RCC 7860 (cell line): Measurements from ENCODE around the gene TRPM6.
A peak's percentile ranks its signal among the peaks of the same experiment; 100 is the strongest.
"Not testable (repeated sequence)": the region's sequence is repeated elsewhere in the genome, so short reads cannot be mapped to it uniquely, and the experiment has no call there.

Source experiments
- DNase-seq: peaks from one replicate; pipeline ENCODE4 v3.0.0-alpha.2; 2015; ENCODE audit warnings: low spot score
- FAIRE-seq: peaks from 2 replicates; lab custom pipeline; 2012; peaks lifted over from hg19 to GRCh38; lab: Jason Lieb, UNC

Gene TRPM6

DNA sequence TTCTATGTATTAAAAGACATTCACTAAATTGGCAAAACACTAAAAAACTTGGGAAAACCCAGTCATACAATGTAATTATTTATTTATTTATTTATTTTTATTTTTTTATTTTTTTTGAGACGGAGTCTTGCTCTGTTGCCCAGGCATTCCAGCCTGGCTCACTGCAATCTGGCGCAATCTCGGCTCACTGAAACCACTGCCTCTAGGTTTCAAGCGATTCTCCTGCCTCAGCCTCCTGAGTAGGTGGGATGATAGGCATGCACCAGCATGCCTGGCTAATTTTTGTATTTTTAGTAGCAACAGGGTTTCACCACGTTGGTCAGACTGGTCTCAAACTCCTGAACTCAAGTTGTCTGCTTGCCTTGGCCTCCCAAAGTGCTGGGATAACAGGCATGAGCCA lies 27.5 kb downstream of the TRPM6 start:
- not testable (repeated sequence) for FAIRE-seq

DNA sequence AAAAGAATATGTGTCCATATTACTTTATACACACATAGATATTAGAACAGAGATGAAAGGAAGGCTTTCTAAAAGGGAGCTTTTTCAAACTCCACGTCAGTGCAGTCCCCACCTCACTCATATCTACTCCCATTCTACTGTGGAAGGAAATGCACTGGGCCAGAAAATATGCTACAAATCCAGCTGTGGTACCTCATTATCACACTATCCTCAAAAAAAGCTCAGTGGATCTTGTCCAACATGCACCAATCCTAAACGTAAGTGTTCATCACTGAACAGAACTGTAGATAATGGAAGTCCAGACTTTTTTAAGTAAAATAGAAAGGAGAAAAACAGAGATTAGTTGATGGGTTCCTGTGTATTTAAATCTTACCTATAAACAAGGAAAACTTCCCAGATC lies 27.9 kb downstream of the TRPM6 start:
- no peak for FAIRE-seq
- DNase-seq, result no peak

More for the DNA sequence above, 27.5 kb downstream of the TRPM6 start:
- not testable (repeated sequence) for DNase-seq

- FAIRE-seq (no peak), DNase-seq (no peak)
Observed at GRCh38 chr9:74858751-74859414, 28.8 kb downstream of the TRPM6 start.

- DNase-seq (no peak), FAIRE-seq (no peak)
Observed at GRCh38 chr9:74856989-74857388, 30.7 kb downstream of the TRPM6 start.

- DNase-seq, result no peak
- FAIRE-seq, result no peak
Observed at GRCh38 chr9:74855072-74855471, 32.6 kb downstream of the TRPM6 start.

- FAIRE-seq, result not testable (repeated sequence)
Observed at GRCh38 chr9:74853024-74853423, 34.7 kb downstream of the TRPM6 start.

DNA sequence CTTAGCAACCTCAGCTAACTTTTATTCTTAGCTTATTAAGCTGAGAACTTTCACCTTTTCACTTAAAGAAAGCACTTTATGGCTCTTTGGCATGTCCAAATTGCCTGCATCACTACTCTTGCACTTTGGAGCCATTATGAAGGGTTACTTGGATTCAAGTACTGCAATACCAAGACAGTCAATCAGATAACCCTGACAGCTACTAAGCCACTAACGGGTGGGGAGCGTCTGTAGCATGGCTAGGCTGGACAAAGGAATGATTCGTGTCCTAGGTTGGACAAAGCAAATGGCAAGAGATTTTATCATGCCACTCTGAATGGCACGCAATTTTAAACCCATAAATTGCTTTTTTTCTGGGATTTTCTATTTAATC lies 39.6 kb downstream of the TRPM6 start:
- DNase-seq (no peak), FAIRE-seq (no peak)

More at GRCh38 chr9:74853024-74853423, 34.7 kb downstream of the TRPM6 start:
- not testable (repeated sequence) for DNase-seq

GRCh38 chr9:74847478-74848152 lies 40.1 kb downstream of the TRPM6 start:
- no peak for DNase-seq
- FAIRE-seq, result no peak

GRCh38 chr9:74846766-74847165 lies 41.0 kb downstream of the TRPM6 start:
- DNase-seq, result no peak
- no peak for FAIRE-seq

- no peak for FAIRE-seq
- no peak for DNase-seq
Observed at GRCh38 chr9:74838351-74838750, 49.4 kb downstream of the TRPM6 start.

GRCh38 chr9:74824654-74825053 lies 63.1 kb downstream of the TRPM6 start:
- FAIRE-seq (no peak), DNase-seq (no peak)

GRCh38 chr9:74821636-74822035 lies 66.1 kb downstream of the TRPM6 start:
- no peak for FAIRE-seq
- DNase-seq, result no peak

GRCh38 chr9:74817816-74818215 lies 69.9 kb downstream of the TRPM6 start:
- FAIRE-seq (no peak), DNase-seq (no peak)

GRCh38 chr9:74817281-74817810 lies 70.4 kb downstream of the TRPM6 start:
- FAIRE-seq (no peak), DNase-seq (no peak)

DNA sequence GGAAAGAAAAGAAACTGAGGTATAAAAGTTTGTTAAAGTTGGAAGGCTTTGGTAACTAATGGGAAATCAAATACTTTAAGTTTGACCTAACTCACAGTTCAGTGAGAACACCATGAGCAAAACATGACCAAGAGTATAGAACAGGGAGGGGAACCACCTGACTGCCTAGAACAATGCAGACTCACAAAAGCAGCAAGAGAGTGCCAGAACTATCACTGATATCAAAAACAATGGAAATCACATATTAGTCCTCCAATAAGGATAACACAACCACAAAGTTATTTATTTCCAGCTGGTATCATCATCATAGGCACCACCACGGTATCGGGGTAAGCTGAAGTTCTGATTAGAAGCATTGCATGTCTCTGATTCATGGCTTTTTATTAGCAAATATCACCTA lies 77.5 kb downstream of the TRPM6 start:
- no peak for DNase-seq
- no peak for FAIRE-seq

GRCh38 chr9:74804018-74804385 lies 83.7 kb downstream of the TRPM6 start:
- peak; percentile 26 for DNase-seq
- FAIRE-seq, result no peak

- peak; percentile 47 for DNase-seq
- peak; percentile 28 for FAIRE-seq
Observed at GRCh38 chr9:74803376-74804017, 84.2 kb downstream of the TRPM6 start.

GRCh38 chr9:74800226-74800625 lies 87.5 kb downstream of the TRPM6 start:
- no peak for FAIRE-seq
- DNase-seq, result no peak

GRCh38 chr9:74795803-74796202 lies 91.9 kb downstream of the TRPM6 start:
- DNase-seq, result no peak
- FAIRE-seq, result no peak

DNA sequence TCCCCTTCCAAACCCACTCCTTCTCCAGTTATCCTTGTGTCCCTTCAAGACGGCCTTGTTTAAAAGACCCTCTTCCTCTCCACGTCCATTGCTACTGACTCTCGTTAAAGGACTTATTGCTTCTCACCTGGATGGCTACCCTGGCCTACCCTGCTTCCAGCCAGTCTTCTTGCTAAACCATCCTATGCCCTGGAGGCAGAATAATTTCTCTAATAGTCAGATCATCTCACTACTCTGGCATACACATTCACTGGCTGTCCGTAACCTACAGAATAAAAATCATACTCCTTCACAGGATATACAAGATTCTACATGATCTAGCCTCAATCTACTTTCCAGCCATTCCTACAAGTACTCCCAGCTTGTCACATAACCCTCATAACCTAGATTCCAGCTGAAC lies 92.6 kb downstream of the TRPM6 start:
- DNase-seq, result no peak
- FAIRE-seq, result no peak

GRCh38 chr9:74784506-74784905 lies 103.2 kb downstream of the TRPM6 start:
- no peak for DNase-seq
- FAIRE-seq, result no peak

- no peak for FAIRE-seq
- peak; percentile 68 for DNase-seq
Observed at GRCh38 chr9:74783408-74783807, 104.3 kb downstream of the TRPM6 start.
